ENCODE measurements around the gene NHERF1.

DNA sequence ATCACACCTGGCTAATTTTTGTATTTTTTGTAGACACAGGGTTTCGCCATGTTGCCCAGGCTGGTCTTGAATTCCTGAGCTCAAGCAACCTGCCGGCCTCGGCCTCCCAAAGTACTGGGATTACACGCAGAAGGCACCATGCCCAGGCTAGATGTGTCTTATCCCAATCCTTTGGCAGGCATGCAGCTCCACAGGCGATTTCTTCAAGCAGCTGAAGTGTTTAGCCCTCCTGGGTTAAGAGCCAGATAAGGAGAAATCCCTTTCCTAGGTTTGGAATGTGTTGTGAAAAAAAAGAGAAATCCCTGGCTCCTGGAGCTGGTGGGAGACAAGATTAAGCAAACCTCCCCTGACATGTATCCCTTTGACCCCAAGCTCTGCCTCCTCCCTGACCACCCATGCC, 2.1 kb upstream of the NHERF1 start:
- TF ChIP-seq CEBPB (IDR thresholded peaks at IDR 0.05): no peak
- TF ChIP-seq YY1 (IDR thresholded peaks at IDR 0.05; ENCODE audit: low read depth): no peak
- TF ChIP-seq, protein P1, sequence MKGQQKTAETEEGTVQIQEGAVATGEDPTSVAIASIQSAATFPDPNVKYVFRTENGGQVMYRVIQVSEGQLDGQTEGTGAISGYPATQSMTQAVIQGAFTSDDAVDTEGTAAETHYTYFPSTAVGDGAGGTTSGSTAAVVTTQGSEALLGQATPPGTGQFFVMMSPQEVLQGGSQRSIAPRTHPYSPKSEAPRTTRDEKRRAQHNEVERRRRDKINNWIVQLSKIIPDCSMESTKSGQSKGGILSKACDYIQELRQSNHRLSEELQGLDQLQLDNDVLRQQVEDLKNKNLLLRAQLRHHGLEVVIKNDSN (IDR thresholded peaks at IDR 0.05): no peak
- no peak for TF ChIP-seq RAD21 (IDR thresholded peaks at IDR 0.05; ENCODE audit: low read depth)
- no peak for TF ChIP-seq CREB1 (IDR thresholded peaks at IDR 0.05; ENCODE audit: low read depth)
- TF ChIP-seq, protein P2, sequence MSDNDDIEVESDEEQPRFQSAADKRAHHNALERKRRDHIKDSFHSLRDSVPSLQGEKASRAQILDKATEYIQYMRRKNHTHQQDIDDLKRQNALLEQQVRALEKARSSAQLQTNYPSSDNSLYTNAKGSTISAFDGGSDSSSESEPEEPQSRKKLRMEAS (IDR thresholded peaks at IDR 0.05): no peak
- no peak for TF ChIP-seq EGR1 (IDR thresholded peaks at IDR 0.05)
- TF ChIP-seq EP300 (IDR thresholded peaks at IDR 0.05; ENCODE audit: borderline replicate concordance): no peak
- TF ChIP-seq TCF12 (IDR thresholded peaks at IDR 0.05; ENCODE audit: low read depth): no peak
- TF ChIP-seq FOXM1 (IDR thresholded peaks at IDR 0.05; ENCODE audit: borderline replicate concordance, low read depth): no peak
- TF ChIP-seq, protein P3, sequence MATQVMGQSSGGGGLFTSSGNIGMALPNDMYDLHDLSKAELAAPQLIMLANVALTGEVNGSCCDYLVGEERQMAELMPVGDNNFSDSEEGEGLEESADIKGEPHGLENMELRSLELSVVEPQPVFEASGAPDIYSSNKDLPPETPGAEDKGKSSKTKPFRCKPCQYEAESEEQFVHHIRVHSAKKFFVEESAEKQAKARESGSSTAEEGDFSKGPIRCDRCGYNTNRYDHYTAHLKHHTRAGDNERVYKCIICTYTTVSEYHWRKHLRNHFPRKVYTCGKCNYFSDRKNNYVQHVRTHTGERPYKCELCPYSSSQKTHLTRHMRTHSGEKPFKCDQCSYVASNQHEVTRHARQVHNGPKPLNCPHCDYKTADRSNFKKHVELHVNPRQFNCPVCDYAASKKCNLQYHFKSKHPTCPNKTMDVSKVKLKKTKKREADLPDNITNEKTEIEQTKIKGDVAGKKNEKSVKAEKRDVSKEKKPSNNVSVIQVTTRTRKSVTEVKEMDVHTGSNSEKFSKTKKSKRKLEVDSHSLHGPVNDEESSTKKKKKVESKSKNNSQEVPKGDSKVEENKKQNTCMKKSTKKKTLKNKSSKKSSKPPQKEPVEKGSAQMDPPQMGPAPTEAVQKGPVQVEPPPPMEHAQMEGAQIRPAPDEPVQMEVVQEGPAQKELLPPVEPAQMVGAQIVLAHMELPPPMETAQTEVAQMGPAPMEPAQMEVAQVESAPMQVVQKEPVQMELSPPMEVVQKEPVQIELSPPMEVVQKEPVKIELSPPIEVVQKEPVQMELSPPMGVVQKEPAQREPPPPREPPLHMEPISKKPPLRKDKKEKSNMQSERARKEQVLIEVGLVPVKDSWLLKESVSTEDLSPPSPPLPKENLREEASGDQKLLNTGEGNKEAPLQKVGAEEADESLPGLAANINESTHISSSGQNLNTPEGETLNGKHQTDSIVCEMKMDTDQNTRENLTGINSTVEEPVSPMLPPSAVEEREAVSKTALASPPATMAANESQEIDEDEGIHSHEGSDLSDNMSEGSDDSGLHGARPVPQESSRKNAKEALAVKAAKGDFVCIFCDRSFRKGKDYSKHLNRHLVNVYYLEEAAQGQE (IDR thresholded peaks at IDR 0.05; ENCODE audit: low read depth): no peak
- no peak for TF ChIP-seq TAF1 (IDR thresholded peaks at IDR 0.05; ENCODE audit: low read depth)
- TF ChIP-seq NFIC (IDR thresholded peaks at IDR 0.05): no peak
